Activated T-helper 1 cell treated with anti-CD3 and anti-CD28 coated beads, Interleukin-12 subunit alpha, Interleukin-12 subunit beta, Interleukin-2, Interleukin-4 antibody, amounts not matched to agents 30 ng/mL and 10 ng/mL and 1 ng/mL, durations not matched to agents 14 hours and 24 hours and 36 hours (primary cell): ENCODE data around the gene FUT7. TPM values are rescaled to one million over a fixed set of nuclear protein-coding genes. Genes with fewer than 3 reads are reported as not detected.
A peak's percentile ranks its signal among the peaks of the same experiment; 100 is the strongest.

ENCODE experiments used
- DNase-seq: peaks from one replicate; pipeline ENCODE4 v3.0.0; 2021; ENCODE audit warnings: low spot score
- H3K27ac Mint-ChIP-seq: one replicate; pipeline ENCODE4 v1.8.0; 2021; ENCODE audit warnings: mild to moderate bottlenecking, mixed read lengths
- H3K27me3 Mint-ChIP-seq: one replicate; pipeline ENCODE4 v1.8.0; 2022; ENCODE audit warnings: mild to moderate bottlenecking, moderate library complexity, mixed read lengths; ENCODE audit not compliant: insufficient read depth
- H3K36me3 Mint-ChIP-seq: one replicate; pipeline ENCODE4 v1.8.0; 2021; ENCODE audit warnings: low read depth, mixed read lengths
- H3K4me1 Mint-ChIP-seq: one replicate; pipeline ENCODE4 v1.8.0; 2021; ENCODE audit warnings: low read depth, mixed read lengths
- H3K4me3 Mint-ChIP-seq: one replicate; pipeline ENCODE4 v1.8.0; 2021; ENCODE audit warnings: mild to moderate bottlenecking, moderate library complexity, mixed read lengths
- H3K9me3 Mint-ChIP-seq: one replicate; pipeline ENCODE4 v1.8.0; 2021; ENCODE audit warnings: mixed read lengths
- intact Hi-C: fragments of 100-400 bp; cut with micrococcal nuclease; formaldehyde crosslinking; loops from one replicate; pipeline ENCODE4 v1.15.1; 2024
- total RNA-seq: library from RNA; stranded (reverse); gene quantifications from 2 replicates; pipeline ENCODE4 v1.2.3, GENCODE V29; 2022

FUT7 gene
- total RNA-seq, 1 donor from 2014 or later = 0.16 TPM

DNA sequence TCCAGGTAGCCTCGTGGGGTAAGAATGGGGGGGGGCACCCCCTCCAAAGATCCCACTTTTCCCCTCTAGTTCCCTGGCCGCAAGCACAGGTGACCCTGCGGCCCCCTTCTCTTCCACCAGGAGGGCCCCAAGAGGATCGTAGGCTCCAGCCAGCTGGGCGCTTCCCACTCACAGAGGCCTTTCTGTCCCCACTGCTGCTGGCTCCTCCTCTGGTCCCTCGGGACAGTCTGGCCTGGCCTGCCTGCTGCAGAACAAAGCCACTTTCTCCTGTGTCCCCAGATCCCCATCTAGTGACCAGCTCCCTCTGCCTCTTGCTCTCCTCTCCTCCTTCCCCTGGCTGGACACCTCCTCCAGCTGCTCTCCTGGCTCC is 39.0 kb upstream of the FUT7 start:
- peaks cover 4% of the 10 kb centered on the region for H3K36me3 Mint-ChIP-seq
- H3K9me3 Mint-ChIP-seq = no peaks in the 10 kb centered on the region
- H3K27ac Mint-ChIP-seq = peak overlapping the region; percentile 91
- peaks cover 3% of the 10 kb centered on the region for H3K27me3 Mint-ChIP-seq
- H3K4me3 Mint-ChIP-seq = peak overlapping the region; percentile 86
- DNase-seq = no peak
- H3K4me1 Mint-ChIP-seq = peaks cover 16% of the 10 kb centered on the region
- intact Hi-C loops = loop anchor here (1.0 to 2.0 kb wide), 3 partner anchors 15 to 280 kb away; partner anchors contain the start of genes DPP7, MAN1B1 and TMEM141

DNA sequence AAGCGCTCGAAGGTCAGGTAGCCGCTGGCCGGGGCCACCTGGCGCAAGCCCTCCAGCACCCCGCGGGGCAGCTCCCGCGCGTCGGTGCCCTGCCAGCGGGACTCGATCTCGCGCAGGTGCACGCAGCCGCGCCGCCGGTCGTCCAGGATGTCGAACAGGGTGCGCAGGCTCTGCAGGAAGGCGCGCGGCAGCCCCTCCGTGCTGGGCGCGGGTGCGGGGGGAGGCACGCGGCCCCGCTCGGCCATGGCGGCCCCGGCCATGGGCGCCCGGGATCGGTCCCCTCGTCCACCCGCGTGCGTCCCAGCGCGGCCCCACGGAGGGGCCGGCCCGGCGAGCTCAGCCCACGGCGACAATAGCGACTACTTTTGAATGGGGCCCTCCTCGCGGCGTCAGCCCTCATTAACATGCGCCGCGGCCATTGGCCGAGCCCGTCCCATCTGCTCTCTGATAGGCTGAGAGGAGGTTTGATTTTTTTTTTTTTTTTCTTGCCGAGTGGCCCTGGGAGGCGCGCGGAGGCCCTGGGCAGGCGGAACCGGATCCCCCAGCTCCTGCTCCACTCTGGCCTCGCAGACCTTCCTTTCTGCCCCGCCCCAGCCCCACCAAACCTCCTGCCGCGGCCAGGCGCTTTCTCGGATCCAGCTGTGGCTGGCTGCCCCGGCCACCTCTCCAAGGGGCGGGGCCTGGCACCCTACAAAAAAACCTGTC is 38.5 kb upstream of the FUT7 start, which contains the start of gene SAPCD2:
SAPCD2 (minus strand) TSS at position 357 of the 705 bp plus-strand sequence; CDS start at position 260, 97 bp downstream.
- intact Hi-C loops = loop anchor here (1.0 to 2.0 kb wide), 3 partner anchors 16 to 280 kb away; partner anchors contain the start of genes DPP7, MAN1B1 and TMEM141
- Mint-ChIP-seq H3K27ac (peak within 1 kb of the TSS; percentile 91), H3K27me3 (peaks cover 3% of the 10 kb centered on the region), H3K4me1 (peaks cover 16% of the 10 kb centered on the region), H3K36me3 (peaks cover 4% of the 10 kb centered on the region), H3K4me3 (peak within 1 kb of the TSS; percentile 86), H3K9me3 (no peaks in the 10 kb centered on the region)
- peak; percentile 85 for DNase-seq

DNA sequence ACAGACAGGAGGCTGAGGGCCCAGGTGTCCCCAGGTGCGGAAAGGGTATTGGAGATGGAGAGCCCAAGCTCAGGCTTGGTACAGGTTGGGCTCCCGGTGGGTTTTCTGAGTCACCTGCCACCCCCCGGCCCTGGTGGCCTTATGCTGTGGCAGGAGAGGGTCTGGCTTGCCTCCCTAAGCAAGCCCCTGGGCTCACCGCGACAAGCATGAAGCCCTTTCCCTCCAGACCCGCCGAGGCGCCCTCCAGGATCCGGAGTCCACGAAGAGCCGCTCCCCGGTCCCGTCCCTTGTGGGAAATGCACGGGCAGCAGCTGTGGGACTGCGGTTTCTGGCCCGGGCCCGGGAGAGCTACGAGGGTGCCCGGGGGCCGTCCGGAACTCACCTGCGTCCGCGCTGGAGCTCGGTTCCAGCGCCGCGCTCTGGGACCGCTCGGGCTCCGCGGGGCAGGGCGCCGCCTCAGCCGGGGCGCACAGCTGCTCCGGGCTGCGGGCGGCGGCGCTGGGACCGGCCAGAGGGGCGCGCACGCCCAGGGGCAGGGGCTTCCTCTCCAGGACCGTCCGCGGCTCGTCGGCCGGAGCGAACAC is 37.7 kb upstream of the FUT7 start:
- no peak for DNase-seq
- H3K27ac Mint-ChIP-seq = no peak overlapping the region
- peaks cover 3% of the 10 kb centered on the region for H3K27me3 Mint-ChIP-seq
- H3K4me3 Mint-ChIP-seq = peak overlapping the region; percentile 69
- peaks cover 4% of the 10 kb centered on the region for H3K36me3 Mint-ChIP-seq
- intact Hi-C loops = loop anchor here (1.0 to 2.0 kb wide), 3 partner anchors 17 to 279 kb away; partner anchors contain the start of genes DPP7, MAN1B1 and TMEM141
- H3K9me3 Mint-ChIP-seq = no peaks in the 10 kb centered on the region
- H3K4me1 Mint-ChIP-seq = peaks cover 16% of the 10 kb centered on the region

DNA sequence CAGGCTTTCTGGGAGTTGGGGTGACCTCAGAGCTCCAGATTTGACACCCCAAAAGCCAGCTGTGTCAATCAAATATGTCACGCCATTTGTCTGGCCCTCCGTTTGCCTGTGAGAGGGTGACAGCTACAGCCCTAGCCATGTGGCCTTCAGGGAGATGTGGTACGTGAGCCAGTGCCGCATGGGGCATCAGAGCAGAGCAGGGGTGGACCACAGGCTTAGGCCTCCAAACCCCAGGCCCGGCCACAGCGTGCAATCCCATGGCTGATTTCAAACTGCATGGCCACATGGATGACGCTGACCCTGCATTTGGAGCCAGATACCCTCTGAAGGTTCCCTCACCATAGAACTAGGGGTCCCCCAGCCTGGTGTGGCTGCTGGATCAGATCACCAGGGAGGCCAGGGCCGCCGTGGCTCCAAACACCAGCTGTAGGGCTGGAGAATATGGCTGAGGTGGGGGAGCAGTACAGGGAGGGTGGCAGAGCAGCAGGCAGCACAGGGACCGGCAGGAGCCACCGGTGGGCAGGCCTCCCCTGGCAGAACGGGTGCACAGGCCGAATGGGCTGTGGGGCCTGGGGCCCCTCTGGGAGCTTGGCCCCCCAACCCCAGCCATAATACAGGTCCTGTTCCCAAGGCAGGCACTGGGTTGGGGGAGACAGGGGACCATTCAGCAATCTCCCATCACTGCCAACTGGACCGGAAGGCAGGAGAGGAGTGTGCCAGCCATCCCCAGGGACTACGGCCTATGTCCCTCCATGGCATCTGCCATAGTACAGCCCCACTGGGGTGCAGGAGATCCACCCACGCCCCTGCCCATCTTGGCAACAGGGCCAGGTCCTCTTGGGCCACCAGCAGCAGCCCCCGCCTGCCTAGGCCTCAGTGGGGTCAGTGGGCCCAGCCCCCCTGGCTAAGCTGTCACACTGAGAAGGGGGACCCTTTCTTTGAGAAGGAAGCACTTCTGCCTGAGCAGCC is 36.9 kb upstream of the FUT7 start:
- Mint-ChIP-seq H3K4me1 (peaks cover 16% of the 10 kb centered on the region), H3K27ac (no peak overlapping the region), H3K9me3 (no peaks in the 10 kb centered on the region), H3K4me3 (peak overlapping the region; percentile 69), H3K36me3 (peaks cover 4% of the 10 kb centered on the region), H3K27me3 (peaks cover 3% of the 10 kb centered on the region)
- DNase-seq = no peak
- intact Hi-C loops = no loop called here

DNA sequence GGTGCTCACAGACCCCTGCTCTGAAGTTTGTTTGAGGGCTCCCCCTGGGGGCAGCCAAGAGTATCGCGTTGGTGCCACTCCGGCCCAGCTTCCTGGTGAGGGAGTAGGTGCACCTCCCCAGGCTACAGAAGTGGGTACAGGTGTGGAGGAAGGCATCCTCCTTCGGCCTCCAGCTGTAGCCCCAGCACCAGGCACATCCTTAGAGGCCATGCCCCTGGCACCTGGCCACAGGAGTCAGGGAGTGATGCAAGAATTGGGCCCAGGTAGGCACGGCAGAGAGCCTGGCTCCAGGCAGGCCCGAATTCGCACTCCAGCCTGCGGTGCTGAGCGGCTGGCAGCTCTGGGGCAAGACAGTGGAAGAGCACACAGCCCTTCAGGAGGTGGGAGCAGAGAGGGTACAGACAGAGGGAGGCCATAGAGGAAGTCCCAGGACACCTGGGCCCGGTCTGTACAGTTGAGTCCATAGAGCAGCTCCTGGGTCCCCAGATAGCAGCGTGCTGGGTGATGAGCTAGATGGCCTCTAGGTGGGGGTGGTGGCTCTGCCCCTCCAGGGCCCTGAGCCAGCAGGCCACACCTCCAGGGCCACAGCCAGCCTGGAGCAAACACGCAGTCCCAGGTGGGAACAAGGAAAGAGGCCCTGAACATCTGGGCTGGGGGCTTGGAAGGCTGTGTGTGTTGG is 36.1 kb upstream of the FUT7 start:
- intact Hi-C loops = loop anchor here (1.0 to 2.0 kb wide), 2 partner anchors 22 to 39 kb away; partner anchors contain the start of genes ABCA2 and NPDC1
- Mint-ChIP-seq H3K27me3 (peaks cover 3% of the 10 kb centered on the region), H3K9me3 (no peaks in the 10 kb centered on the region), H3K4me3 (peak overlapping the region; percentile 78), H3K36me3 (peaks cover 4% of the 10 kb centered on the region), H3K4me1 (peaks cover 16% of the 10 kb centered on the region), H3K27ac (peak overlapping the region; percentile 50)
- peak; percentile 84 for DNase-seq

DNA sequence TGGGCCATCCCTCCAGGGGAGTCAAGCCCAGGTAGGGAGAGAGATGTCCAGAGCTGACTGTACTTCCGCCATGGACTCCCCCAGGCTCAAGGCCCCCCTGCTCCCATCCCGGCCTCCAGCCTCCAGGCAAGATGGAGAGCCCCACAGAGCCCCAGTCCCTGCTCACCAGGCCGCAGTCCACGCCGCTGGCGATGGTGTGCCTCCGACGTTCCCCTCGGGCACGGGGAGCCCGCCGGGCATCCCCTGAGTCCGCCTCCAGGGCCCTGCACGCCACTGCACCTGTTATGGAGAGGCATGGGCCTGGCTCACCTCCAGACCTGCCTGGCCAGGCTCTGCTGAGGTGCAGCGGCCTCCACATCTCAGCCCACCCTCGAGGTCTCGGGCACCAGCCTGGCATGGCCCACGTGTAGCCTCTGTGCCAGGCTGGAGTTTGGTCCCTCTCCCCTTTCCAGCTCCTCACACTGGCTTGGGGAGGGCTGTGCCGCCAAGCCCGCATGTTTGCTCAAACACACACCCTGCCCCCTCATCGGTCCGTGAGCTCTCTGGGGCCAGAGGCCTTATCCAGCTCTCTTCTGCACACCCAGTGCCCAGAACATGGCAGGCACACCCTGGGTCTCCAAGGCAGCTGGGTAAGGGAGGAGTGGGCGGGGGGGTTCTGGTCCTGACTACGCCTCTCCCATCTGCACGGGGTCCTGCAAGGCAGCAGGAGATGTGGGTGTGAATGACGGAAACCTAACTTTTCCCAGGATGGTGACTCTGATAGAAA is 34.4 kb upstream of the FUT7 start:
- peaks cover 13% of the 10 kb centered on the region for H3K4me1 Mint-ChIP-seq
- H3K27ac Mint-ChIP-seq = no peak overlapping the region
- H3K4me3 Mint-ChIP-seq = no peak overlapping the region
- H3K9me3 Mint-ChIP-seq = no peaks in the 10 kb centered on the region
- DNase-seq = no peak
- H3K36me3 Mint-ChIP-seq = peaks cover 4% of the 10 kb centered on the region
- intact Hi-C loops = loop anchor here (2.0 kb wide), 1 partner anchor 37 kb away; the partner anchor contains the start of gene ABCA2
- H3K27me3 Mint-ChIP-seq = peaks cover 3% of the 10 kb centered on the region

DNA sequence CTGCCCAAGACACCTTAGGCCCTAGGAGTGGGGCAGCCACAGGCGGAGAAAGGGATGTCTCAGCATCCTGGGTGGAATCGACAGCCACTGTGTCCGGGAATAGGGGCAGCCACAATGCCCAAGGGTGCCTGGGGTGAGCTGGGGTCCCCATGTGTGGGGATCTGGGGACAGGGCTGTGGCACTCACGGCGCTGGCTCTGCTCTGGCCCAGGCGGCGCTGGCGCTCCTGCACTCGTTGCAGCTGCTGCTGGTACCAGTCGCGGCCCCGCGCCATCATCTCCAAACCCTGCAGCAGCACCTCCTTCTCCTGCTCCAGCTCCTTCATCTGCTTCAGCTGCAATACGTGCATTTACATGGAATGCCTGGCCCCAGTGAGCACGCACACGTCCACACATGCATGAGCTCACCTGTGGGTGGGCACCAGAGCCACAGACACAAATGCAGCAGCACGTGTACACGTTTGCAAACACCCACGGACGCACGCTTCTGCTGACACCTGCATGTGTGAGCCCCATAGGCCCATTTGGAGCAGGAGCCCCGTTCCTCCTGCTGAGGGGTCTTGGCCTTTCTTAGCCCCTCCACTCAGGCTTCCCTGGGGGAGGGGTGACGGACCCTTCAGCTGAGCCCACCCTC is 33.6 kb upstream of the FUT7 start:
- Mint-ChIP-seq H3K9me3 (no peaks in the 10 kb centered on the region), H3K4me1 (peaks cover 7% of the 10 kb centered on the region), H3K27ac (no peak overlapping the region), H3K36me3 (peaks cover 4% of the 10 kb centered on the region), H3K27me3 (peaks cover 3% of the 10 kb centered on the region), H3K4me3 (no peak overlapping the region)
- DNase-seq = no peak
- intact Hi-C loops = no loop called here

DNA sequence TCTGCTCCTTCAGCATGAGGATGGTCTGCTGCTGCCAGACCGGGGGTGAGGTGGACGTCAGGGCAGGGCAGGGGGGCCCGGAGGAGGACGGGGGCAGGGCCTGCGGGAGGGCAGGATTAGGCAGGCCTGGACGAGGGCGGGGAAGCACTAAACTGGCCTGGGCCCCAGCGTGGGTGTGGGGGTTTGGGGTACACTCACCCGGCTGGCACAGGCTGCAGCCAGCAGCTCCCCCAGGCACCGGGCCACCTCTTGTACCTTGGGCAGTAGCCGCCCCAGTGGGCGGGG is 32.9 kb upstream of the FUT7 start:
- H3K27ac Mint-ChIP-seq = no peak overlapping the region
- no peak overlapping the region for H3K4me3 Mint-ChIP-seq
- H3K9me3 Mint-ChIP-seq = no peaks in the 10 kb centered on the region
- DNase-seq = no peak
- peaks cover 7% of the 10 kb centered on the region for H3K4me1 Mint-ChIP-seq
- H3K36me3 Mint-ChIP-seq = peaks cover 4% of the 10 kb centered on the region
- peaks cover 6% of the 10 kb centered on the region for H3K27me3 Mint-ChIP-seq
- intact Hi-C loops = loop anchor here (1.0 kb wide), 1 partner anchor 12 kb away; no protein-coding TSS in a partner anchor

DNA sequence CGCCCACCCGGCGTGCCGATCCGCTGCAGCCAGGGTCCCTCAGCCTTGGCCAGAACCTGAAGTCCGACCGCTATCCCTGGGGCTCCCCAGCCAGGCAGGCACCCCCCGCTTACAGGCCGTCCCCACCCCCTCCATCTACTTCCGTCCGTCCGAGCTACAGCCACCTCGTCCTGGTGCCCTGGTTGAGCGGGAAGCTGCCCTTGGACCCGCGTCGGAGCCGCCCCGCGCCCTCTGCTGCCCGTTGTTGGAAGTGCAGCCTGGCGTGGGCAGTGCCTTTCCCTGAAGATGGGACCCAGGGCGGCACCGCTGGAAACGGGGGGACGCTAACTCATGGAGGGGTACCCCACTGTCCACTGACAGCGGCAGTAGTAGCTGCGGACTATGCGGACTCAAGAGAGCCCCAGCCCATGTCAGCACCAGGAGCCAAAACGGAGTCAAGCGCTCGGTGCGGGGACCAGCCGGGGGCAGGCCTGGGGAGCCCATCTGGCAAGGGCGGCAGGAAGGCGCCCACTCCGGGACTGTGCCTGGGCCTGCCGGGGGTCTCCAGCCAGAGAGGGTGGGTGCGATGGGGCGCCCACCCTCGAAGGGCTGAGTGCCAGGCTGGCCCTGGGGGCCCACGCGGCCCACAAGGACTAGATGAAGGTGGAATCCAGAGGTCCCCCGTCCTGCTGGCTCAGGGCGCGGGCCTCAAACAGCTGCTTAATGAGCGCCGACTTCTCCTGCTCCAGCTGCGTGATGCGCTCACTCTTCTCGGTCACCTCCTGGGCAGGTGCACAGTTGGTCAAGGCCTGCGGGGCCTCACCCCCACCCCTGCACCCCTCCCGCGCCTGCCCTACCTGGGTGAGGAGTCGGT is 32.4 kb upstream of the FUT7 start:
- Mint-ChIP-seq H3K27me3 (peaks cover 6% of the 10 kb centered on the region), H3K4me3 (no peak overlapping the region), H3K36me3 (peaks cover 4% of the 10 kb centered on the region), H3K9me3 (no peaks in the 10 kb centered on the region), H3K4me1 (peaks cover 7% of the 10 kb centered on the region), H3K27ac (no peak overlapping the region)
- intact Hi-C loops = loop anchor here (1.0 kb wide), 1 partner anchor 11 kb away; no protein-coding TSS in a partner anchor
- peak; percentile 48 for DNase-seq

DNA sequence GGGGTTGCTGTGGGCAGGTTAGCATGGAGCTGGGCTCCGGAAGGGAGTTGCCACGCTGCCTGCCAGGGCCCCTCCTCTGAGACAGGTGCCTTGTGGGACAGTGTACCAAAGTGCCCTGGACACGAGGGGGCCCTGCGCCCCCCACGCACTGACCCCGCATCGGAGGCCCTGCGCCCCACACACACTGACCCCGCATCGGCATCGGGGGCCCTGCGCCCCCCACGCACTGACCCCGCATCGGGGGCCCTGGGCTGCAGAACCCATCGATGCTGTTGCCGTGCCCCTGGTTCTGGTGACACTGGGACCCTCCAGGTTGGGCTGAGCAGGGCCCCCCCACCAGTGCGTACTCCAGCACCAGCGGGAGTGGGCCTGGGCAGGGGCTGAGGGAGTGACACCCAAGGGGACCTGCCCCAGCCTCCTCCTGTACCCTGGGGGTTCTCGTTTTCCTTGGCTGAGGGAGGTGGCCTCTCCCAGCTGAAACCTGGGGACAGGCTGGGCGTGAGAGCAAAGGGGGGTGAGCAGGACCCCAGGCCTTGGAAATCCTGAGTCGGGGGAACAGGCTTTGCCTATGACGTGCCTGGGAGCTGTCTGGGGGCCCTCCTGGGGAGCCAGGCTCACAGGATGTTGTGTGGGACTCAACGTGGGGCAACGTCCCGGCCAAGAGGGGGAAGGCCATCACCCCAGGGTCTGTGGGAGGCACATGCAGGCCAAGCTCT is 31.6 kb upstream of the FUT7 start:
- no peak for DNase-seq
- H3K27me3 Mint-ChIP-seq = peaks cover 9% of the 10 kb centered on the region
- peaks cover 4% of the 10 kb centered on the region for H3K36me3 Mint-ChIP-seq
- peaks cover 7% of the 10 kb centered on the region for H3K4me1 Mint-ChIP-seq
- H3K4me3 Mint-ChIP-seq = no peak overlapping the region
- intact Hi-C loops = loop anchor here (1.0 kb wide), 1 partner anchor 10 kb away; no protein-coding TSS in a partner anchor
- H3K9me3 Mint-ChIP-seq = no peaks in the 10 kb centered on the region
- no peak overlapping the region for H3K27ac Mint-ChIP-seq
